Stimulated activated naive CD8-positive, alpha-beta T cell treated with anti-CD3 and anti-CD28 coated beads, Interleukin-15, Interleukin-2, amounts not matched to agents 100 U/mL and 50 U/mL, for 24 hours (primary cell): ENCODE data around the gene FCN2.
"Not testable (repeated sequence)": the region's sequence is repeated elsewhere in the genome, so short reads cannot be mapped to it uniquely, and the experiment has no call there.

Experiments used
- ATAC-seq: fragments of 150-1000 bp; cut with Tn5 transposase; one replicate; pipeline ENCODE4 v1.10.0; 2021
- DNase-seq: peaks from one replicate; pipeline ENCODE4 v3.0.0; 2021

Gene FCN2

GRCh38 chr9:134847752-134848432, 32.7 kb upstream of the FCN2 start:
- ATAC-seq, result no peak

GRCh38 chr9:134848504-134848903, 32.1 kb upstream of the FCN2 start:
- no peak for ATAC-seq

More at GRCh38 chr9:134847752-134848432, 32.7 kb upstream of the FCN2 start:
- DNase-seq, result no peak

GRCh38 chr9:134850611-134851010, 30.0 kb upstream of the FCN2 start:
- ATAC-seq, result no peak

More at GRCh38 chr9:134848504-134848903, 32.1 kb upstream of the FCN2 start:
- DNase-seq, result no peak

GRCh38 chr9:134851020-134851419, 29.6 kb upstream of the FCN2 start:
- DNase-seq, result no peak

More at GRCh38 chr9:134850611-134851010, 30.0 kb upstream of the FCN2 start:
- DNase-seq, result no peak

GRCh38 chr9:134852906-134853654, 27.5 kb upstream of the FCN2 start:
- ATAC-seq, result no peak
- no peak for DNase-seq

More at GRCh38 chr9:134851020-134851419, 29.6 kb upstream of the FCN2 start:
- ATAC-seq, result no peak

- ATAC-seq, result no peak
- DNase-seq, result no peak
Observed at GRCh38 chr9:134853893-134854292, 26.7 kb upstream of the FCN2 start.

- no peak for DNase-seq
- ATAC-seq, result no peak
Observed at GRCh38 chr9:134854541-134854981, 26.0 kb upstream of the FCN2 start.

- no peak for DNase-seq
- ATAC-seq, result no peak
Observed at GRCh38 chr9:134855231-134855899, 25.2 kb upstream of the FCN2 start.

GRCh38 chr9:134855900-134856377, 24.7 kb upstream of the FCN2 start:
- DNase-seq (no peak), ATAC-seq (no peak)

- not testable (repeated sequence) for DNase-seq, ATAC-seq
Observed at GRCh38 chr9:134857451-134857850, 23.2 kb upstream of the FCN2 start.

- peak; percentile 95 for ATAC-seq
Observed at GRCh38 chr9:134858051-134858841, 22.4 kb upstream of the FCN2 start.

GRCh38 chr9:134860510-134860909, 20.1 kb upstream of the FCN2 start:
- DNase-seq (no peak), ATAC-seq (no peak)

More at GRCh38 chr9:134858051-134858841, 22.4 kb upstream of the FCN2 start:
- DNase-seq, result peak; percentile 41

- DNase-seq (no peak), ATAC-seq (no peak)
Observed at GRCh38 chr9:134861595-134862334, 18.8 kb upstream of the FCN2 start.

- ATAC-seq, result no peak
- DNase-seq, result no peak
Observed at GRCh38 chr9:134863306-134863902, 17.2 kb upstream of the FCN2 start.

- ATAC-seq, result no peak
Observed at GRCh38 chr9:134863941-134864820, 16.4 kb upstream of the FCN2 start.

GRCh38 chr9:134864821-134865190, 15.8 kb upstream of the FCN2 start:
- ATAC-seq (no peak), DNase-seq (no peak)

More at GRCh38 chr9:134863941-134864820, 16.4 kb upstream of the FCN2 start:
- DNase-seq, result no peak

- DNase-seq, result no peak
- ATAC-seq, result no peak
Observed at GRCh38 chr9:134867917-134868750, 12.5 kb upstream of the FCN2 start.

- DNase-seq, result no peak
- no peak for ATAC-seq
Observed at GRCh38 chr9:134868751-134869553, 11.7 kb upstream of the FCN2 start.
